ENCODE measurements around the gene IVL. TPM values are rescaled to one million over a fixed set of nuclear protein-coding genes. Genes with fewer than 3 reads are reported as not detected.

IVL gene
- total and polyA plus RNA-seq, 2 donors (not counting 3 experiments of a cell fraction or from before 2014, with no cell fraction given) = not detected

DNA sequence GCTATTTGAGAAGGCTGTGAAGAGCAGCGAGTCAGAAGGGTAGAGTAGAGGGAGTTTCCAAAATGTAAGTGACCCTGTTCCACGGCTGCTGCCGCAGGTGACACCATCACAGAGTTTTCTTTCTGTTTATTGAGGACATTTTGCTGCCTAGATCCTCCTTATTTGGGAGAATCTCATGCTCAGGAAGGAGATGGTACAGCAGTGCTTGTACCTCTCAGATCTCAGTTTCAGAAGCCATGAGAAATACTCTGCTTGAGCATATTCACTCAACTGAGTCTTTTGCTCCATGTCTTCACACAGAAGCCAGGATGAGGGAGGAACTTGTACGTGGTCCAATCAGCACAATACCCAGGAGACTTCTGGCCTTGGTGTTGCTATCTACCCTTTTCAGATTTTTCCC, 47.0 kb upstream of the IVL start:
- Histone ChIP-seq H3K27me3 (ENCODE audit: control insufficient read depth in 2 of 2, insufficient read depth in 2 of 2, low read length in 2 of 2) (no peaks in the 10 kb centered on the region), H4K20me1 (replicated peaks; ENCODE audit: control insufficient read depth, extremely low read depth, insufficient read depth, low read length) (no peaks in the 10 kb centered on the region), H3K4me1 (ENCODE audit: control insufficient read depth, extremely low read depth, insufficient read depth, low read length) (no peaks in the 10 kb centered on the region), H2AFZ (ENCODE audit: low read depth, low read length) (no peak overlapping the region), H3K27ac (ENCODE audit: insufficient read depth, low read depth, low read length) (no peak overlapping the region), H3K9ac (replicated peaks; ENCODE audit: extremely low read depth, insufficient read depth, low read length) (no peak overlapping the region), H3K36me3 (ENCODE audit: control insufficient read depth in 2 of 2, extremely low read depth in 1 of 2, insufficient read depth in 2 of 2, low read length in 2 of 2) (no peaks in the 10 kb centered on the region), H3K4me3 (replicated peaks in 1 of 3; ENCODE audit: insufficient read depth in 1 of 3, low read depth in 1 of 3, low read length in 3 of 3) (no peak overlapping the region), H3K4me2 (ENCODE audit: insufficient read depth, low read length) (no peak overlapping the region), H3K9me3 (replicated peaks; ENCODE audit: control insufficient read depth, insufficient read depth, low read length) (no peaks in the 10 kb centered on the region), H3K9me1 (replicated peaks; ENCODE audit: control insufficient read depth, extremely low read depth, insufficient read depth, low read length) (no peaks in the 10 kb centered on the region), H3K79me2 (ENCODE audit: control insufficient read depth, insufficient read depth, low read length) (no peaks in the 10 kb centered on the region)
- TF ChIP-seq, protein P1, sequence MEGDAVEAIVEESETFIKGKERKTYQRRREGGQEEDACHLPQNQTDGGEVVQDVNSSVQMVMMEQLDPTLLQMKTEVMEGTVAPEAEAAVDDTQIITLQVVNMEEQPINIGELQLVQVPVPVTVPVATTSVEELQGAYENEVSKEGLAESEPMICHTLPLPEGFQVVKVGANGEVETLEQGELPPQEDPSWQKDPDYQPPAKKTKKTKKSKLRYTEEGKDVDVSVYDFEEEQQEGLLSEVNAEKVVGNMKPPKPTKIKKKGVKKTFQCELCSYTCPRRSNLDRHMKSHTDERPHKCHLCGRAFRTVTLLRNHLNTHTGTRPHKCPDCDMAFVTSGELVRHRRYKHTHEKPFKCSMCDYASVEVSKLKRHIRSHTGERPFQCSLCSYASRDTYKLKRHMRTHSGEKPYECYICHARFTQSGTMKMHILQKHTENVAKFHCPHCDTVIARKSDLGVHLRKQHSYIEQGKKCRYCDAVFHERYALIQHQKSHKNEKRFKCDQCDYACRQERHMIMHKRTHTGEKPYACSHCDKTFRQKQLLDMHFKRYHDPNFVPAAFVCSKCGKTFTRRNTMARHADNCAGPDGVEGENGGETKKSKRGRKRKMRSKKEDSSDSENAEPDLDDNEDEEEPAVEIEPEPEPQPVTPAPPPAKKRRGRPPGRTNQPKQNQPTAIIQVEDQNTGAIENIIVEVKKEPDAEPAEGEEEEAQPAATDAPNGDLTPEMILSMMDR (IDR thresholded peaks at IDR 0.05; ENCODE audit: extremely low read depth in 1 of 2, insufficient read depth in 1 of 2, low read depth in 1 of 2, low read length in 2 of 2) = no peak
- TF ChIP-seq POLR2AphosphoS5 (IDR thresholded peaks at IDR 0.05; ENCODE audit: insufficient read depth, low read depth, low read length) (no peak), EZH2 (IDR thresholded peaks at IDR 0.05; ENCODE audit: borderline replicate concordance, low read depth, low read length, severe bottlenecking) (no peak), GATA2 (IDR thresholded peaks at IDR 0.05; ENCODE audit: insufficient read depth, insufficient read length, low read depth, low read length) (no peak), FOS (IDR thresholded peaks at IDR 0.05; ENCODE audit: borderline replicate concordance, insufficient read depth, low read length) (no peak), JUN (IDR thresholded peaks at IDR 0.05; ENCODE audit: borderline replicate concordance, insufficient read depth, insufficient read length, low read depth) (no peak)
- CTCF ChIA-PET = no interaction called here
- no TSS peak for BruUV-seq (replicated peaks)
- POLR2A ChIA-PET = no interaction called here
- intact Hi-C loops (cut with micrococcal nuclease) (no loop called here), dilution Hi-C loops (cut with MboI; ENCODE audit: extremely low pct_ligation_motif_present, low sequenced_read_pairs) (no loop called here)
- DNase-seq (ENCODE audit: low read depth, low spot score) (no peak), FAIRE-seq (no peak)

DNA sequence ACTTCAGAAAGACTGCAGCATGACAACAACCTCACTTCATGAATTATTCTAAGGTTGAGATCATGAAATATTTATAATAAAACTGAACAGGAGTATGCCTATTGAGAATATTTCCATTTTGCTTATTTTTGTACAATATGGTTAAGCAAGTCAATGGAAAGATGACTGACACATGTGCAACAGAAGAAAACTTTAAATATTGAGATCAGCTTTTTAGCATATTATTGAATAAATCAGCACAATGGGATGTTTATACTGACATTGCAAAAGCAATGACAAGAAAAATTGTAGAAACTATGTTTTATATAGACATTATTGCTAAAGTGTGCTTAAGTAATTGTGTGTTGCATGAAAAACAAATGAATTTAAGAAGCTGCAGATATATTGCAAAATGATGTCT, 43.9 kb upstream of the IVL start:
- Histone ChIP-seq H4K20me1 (replicated peaks; ENCODE audit: control insufficient read depth, extremely low read depth, insufficient read depth, low read length) (no peaks in the 10 kb centered on the region), H3K36me3 (ENCODE audit: control insufficient read depth in 2 of 2, extremely low read depth in 1 of 2, insufficient read depth in 2 of 2, low read length in 2 of 2) (no peaks in the 10 kb centered on the region), H3K4me1 (ENCODE audit: control insufficient read depth, extremely low read depth, insufficient read depth, low read length) (no peaks in the 10 kb centered on the region), H3K9ac (replicated peaks; ENCODE audit: extremely low read depth, insufficient read depth, low read length) (no peak overlapping the region), H3K79me2 (ENCODE audit: control insufficient read depth, insufficient read depth, low read length) (no peaks in the 10 kb centered on the region), H2AFZ (ENCODE audit: low read depth, low read length) (no peak overlapping the region), H3K9me1 (replicated peaks; ENCODE audit: control insufficient read depth, extremely low read depth, insufficient read depth, low read length) (no peaks in the 10 kb centered on the region), H3K4me2 (ENCODE audit: insufficient read depth, low read length) (no peak overlapping the region), H3K9me3 (replicated peaks; ENCODE audit: control insufficient read depth, insufficient read depth, low read length) (no peaks in the 10 kb centered on the region), H3K27ac (ENCODE audit: insufficient read depth, low read depth, low read length) (no peak overlapping the region), H3K4me3 (replicated peaks in 1 of 3; ENCODE audit: insufficient read depth in 1 of 3, low read depth in 1 of 3, low read length in 3 of 3) (no peak overlapping the region), H3K27me3 (ENCODE audit: control insufficient read depth in 2 of 2, insufficient read depth in 2 of 2, low read length in 2 of 2) (no peaks in the 10 kb centered on the region)
- TF ChIP-seq GATA2 (IDR thresholded peaks at IDR 0.05; ENCODE audit: insufficient read depth, insufficient read length, low read depth, low read length) (no peak), EZH2 (IDR thresholded peaks at IDR 0.05; ENCODE audit: borderline replicate concordance, low read depth, low read length, severe bottlenecking) (no peak), POLR2A (IDR thresholded peaks at IDR 0.05; ENCODE audit: low read depth, low read length) (no peak), JUN (IDR thresholded peaks at IDR 0.05; ENCODE audit: borderline replicate concordance, insufficient read depth, insufficient read length, low read depth) (no peak), POLR2AphosphoS5 (IDR thresholded peaks at IDR 0.05; ENCODE audit: insufficient read depth, low read depth, low read length) (no peak), FOS (IDR thresholded peaks at IDR 0.05; ENCODE audit: borderline replicate concordance, insufficient read depth, low read length) (no peak), MYC (IDR thresholded peaks at IDR 0.05; ENCODE audit: low read depth, low read length) (no peak)
- TF ChIP-seq, protein P2, sequence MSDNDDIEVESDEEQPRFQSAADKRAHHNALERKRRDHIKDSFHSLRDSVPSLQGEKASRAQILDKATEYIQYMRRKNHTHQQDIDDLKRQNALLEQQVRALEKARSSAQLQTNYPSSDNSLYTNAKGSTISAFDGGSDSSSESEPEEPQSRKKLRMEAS (IDR thresholded peaks at IDR 0.05; ENCODE audit: insufficient read depth, insufficient read length) = no peak
- TF ChIP-seq, protein P1 (IDR thresholded peaks at IDR 0.05; ENCODE audit: extremely low read depth in 1 of 2, insufficient read depth in 1 of 2, low read depth in 1 of 2, low read length in 2 of 2) = no peak
- intact Hi-C loops (cut with micrococcal nuclease) = no loop called here
- dilution Hi-C loops (cut with MboI; ENCODE audit: extremely low pct_ligation_motif_present, low sequenced_read_pairs) = no loop called here
- DNase-seq (ENCODE audit: low read depth, low spot score) (no peak), FAIRE-seq (no peak)
- ChIA-PET CTCF (no interaction called here), POLR2A (no interaction called here)
- no TSS peak for BruUV-seq (replicated peaks)

Measured in endothelial cell of umbilical vein (primary cell).